ENCODE data around the gene CNOT2.

- no peak for TF ChIP-seq POLR2A (IDR thresholded peaks at IDR 0.05)
- TF ChIP-seq CTCF (IDR thresholded peaks at IDR 0.05): no peak
These were observed 62.6 kb downstream of the CNOT2 start for GRCh38 chr12:70305794-70306193.
